Measurements from ENCODE around the gene PRDM5. TPM values are rescaled to one million over a fixed set of nuclear protein-coding genes. Genes with fewer than 3 reads are reported as not detected.

The PRDM5 gene
- total and polyA plus RNA-seq, 10 of the 15 experiments (the other 5 are each of a cell fraction or from before 2014, with no cell fraction given), result 0.07 TPM; not detected in 9

DNA sequence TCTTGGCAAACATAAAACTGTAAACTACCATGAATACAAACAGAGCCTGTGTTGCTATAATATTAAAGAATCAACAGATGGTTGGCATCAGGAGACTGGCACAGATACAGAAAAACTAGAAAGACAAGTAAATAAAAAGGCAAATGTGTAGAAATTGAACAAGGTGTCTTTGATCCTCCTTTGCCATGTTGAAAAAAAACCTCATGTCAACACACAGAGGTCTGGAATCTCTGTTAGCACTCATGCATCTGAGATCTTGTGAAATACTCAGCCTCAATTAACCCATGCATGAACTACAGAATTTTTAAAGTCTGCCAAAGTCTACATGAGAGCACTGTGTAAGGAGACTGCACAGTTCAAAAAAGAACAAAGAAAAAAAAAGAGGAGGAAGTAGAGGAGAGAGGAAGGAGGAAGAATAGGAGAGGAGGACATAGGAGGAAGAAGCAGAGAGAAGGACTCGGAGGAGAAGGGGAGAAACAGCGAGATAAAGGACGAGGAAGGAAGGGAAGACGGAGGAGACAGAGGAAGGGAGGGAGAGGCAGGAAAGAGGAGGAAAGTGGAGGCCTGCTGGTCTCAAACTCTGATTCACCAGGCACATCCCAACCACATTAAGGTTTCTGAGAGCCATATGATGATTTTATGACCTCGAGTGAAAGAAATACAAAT lies 52.8 kb downstream of the PRDM5 start:
- Histone ChIP-seq H3K79me2 (ENCODE audit: control insufficient read depth, insufficient read depth, low read length) (no peaks in the 10 kb centered on the region), H3K4me1 (ENCODE audit: control insufficient read depth, insufficient read depth, low read length) (no peaks in the 10 kb centered on the region), H3K9ac (ENCODE audit: control insufficient read depth, insufficient read depth, low read length) (no peak overlapping the region), H3K36me3 (ENCODE audit: control insufficient read depth in 2 of 2, insufficient read depth in 2 of 2, low read length in 1 of 2) (no peaks in the 10 kb centered on the region), H3K4me3 (no peak overlapping the region), H2AFZ (ENCODE audit: control insufficient read depth, low read depth, low read length) (no peak overlapping the region), H3K4me2 (ENCODE audit: control insufficient read depth, insufficient read depth) (no peak overlapping the region), H3K27me3 (replicated peaks in 1 of 2; ENCODE audit: control insufficient read depth in 2 of 2, insufficient read depth in 2 of 2, low read length in 1 of 2) (peaks cover 0 to 3% of the 10 kb centered on the region in 2 experiments; a peak in 1 of 4 replicates), H3K27ac (ENCODE audit: control insufficient read depth, insufficient read depth) (no peak overlapping the region), H3K9me3 (replicated peaks; ENCODE audit: control insufficient read depth, insufficient read depth, low read length) (no peaks in the 10 kb centered on the region), H4K20me1 (ENCODE audit: control insufficient read depth, insufficient read depth) (no peaks in the 10 kb centered on the region)
- CTCF ChIA-PET, result no interaction called here
- POLR2A ChIA-PET, result no interaction called here
- in situ Hi-C loops (cut with MboI), result no loop called here
- FAIRE-seq (no peak), ATAC-seq (no peak), DNase-seq (ENCODE audit: low read depth, low spot score) (no peak)
- 38% methylated on average over 5 of the region's 5 CpGs for WGBS (ENCODE audit: insufficient coverage, insufficient replicate concordance, low lambda C conversion rate, missing lambda C conversion rate)
- intact Hi-C loops (cut with micrococcal nuclease; ENCODE audit: unreplicated experiment), result no loop called here
- BruUV-seq (replicated peaks), result no TSS peak
- SMC1A ChIA-PET (ENCODE audit: uncharacterized antibody, unreplicated experiment), result no interaction called here
- no peak for TF ChIP-seq HDAC2 (IDR thresholded peaks at IDR 0.05)
- RAD21 ChIA-PET (ENCODE audit: unreplicated experiment), result interaction anchor here (1.3 kb wide), 1 partner anchor 25 kb away, joined by 3 read pairs; no protein-coding TSS in a partner anchor

DNA sequence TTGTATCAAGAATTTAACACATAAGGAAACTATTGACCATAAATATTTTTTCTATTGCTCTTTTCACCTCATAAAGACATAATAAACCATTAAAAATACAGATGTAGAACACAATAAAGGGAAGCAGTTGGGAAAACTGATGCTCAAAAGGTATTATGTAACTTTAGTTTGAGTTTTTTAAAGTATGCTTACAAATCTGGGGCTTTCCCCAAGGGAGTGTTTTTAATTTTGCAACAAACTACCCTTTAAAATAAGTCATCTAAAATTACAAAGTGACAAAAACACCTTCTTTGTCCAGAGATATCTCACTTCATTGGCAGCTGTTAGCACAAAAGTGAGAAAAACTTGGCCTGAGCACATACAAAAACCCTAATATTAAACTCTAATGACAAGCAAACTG lies 55.0 kb downstream of the PRDM5 start:
- ChIA-PET SMC1A (ENCODE audit: uncharacterized antibody, unreplicated experiment) (interaction anchor here (1.1 kb wide), 1 partner anchor 27 kb away, joined by 3 read pairs; no protein-coding TSS in a partner anchor), POLR2A (no interaction called here), CTCF (no interaction called here), RAD21 (ENCODE audit: unreplicated experiment) (no interaction called here)
- BruUV-seq (replicated peaks), result no TSS peak
- H3K36me3 ChIP-seq (ENCODE audit: control insufficient read depth in 2 of 2, insufficient read depth in 2 of 2, low read length in 1 of 2), result no peaks in the 10 kb centered on the region
- no peaks in the 10 kb centered on the region for H3K9me3 ChIP-seq (replicated peaks; ENCODE audit: control insufficient read depth, insufficient read depth, low read length)
- no peak overlapping the region for H2AFZ ChIP-seq (ENCODE audit: control insufficient read depth, low read depth, low read length)
- intact Hi-C loops (cut with micrococcal nuclease; ENCODE audit: unreplicated experiment), result no loop called here
- TF ChIP-seq RELA (IDR thresholded peaks at IDR 0.05; ENCODE audit: borderline replicate concordance, partially characterized antibody) (no peak), SIX5 (IDR thresholded peaks at IDR 0.05; ENCODE audit: low read depth, low read length, severe bottlenecking) (no peak), RBBP5 (conservative IDR thresholded peaks at IDR 0.05) (no peak), NFYA (IDR thresholded peaks at IDR 0.05; ENCODE audit: borderline replicate concordance, low read depth, low read length) (no peak), LARP7 (IDR thresholded peaks at IDR 0.05) (no peak)
- peaks cover 0 to 3% of the 10 kb centered on the region in 2 experiments; a peak in 1 of 4 replicates for H3K27me3 ChIP-seq (replicated peaks in 1 of 2; ENCODE audit: control insufficient read depth in 2 of 2, insufficient read depth in 2 of 2, low read length in 1 of 2)
- DNase-seq (ENCODE audit: low read depth, low spot score) (no peak), ATAC-seq (no peak), FAIRE-seq (no peak)
- H4K20me1 ChIP-seq (ENCODE audit: control insufficient read depth, insufficient read depth), result no peaks in the 10 kb centered on the region
- no peak overlapping the region for H3K4me3 ChIP-seq
- no peak overlapping the region for H3K4me2 ChIP-seq (ENCODE audit: control insufficient read depth, insufficient read depth)
- no peaks in the 10 kb centered on the region for H3K79me2 ChIP-seq (ENCODE audit: control insufficient read depth, insufficient read depth, low read length)
- no peak overlapping the region for H3K27ac ChIP-seq (ENCODE audit: control insufficient read depth, insufficient read depth)
- H3K9ac ChIP-seq (ENCODE audit: control insufficient read depth, insufficient read depth, low read length), result no peak overlapping the region
- in situ Hi-C loops (cut with MboI), result no loop called here
- no peaks in the 10 kb centered on the region for H3K4me1 ChIP-seq (ENCODE audit: control insufficient read depth, insufficient read depth, low read length)
